B cell (primary cell): ENCODE data around the gene COG2.

Experiments used
- CTCF ChIP-seq: fragments of 200-600 bp; IDR thresholded peaks from one replicate; pipeline ENCODE4 v1.8.0; 2022; ENCODE audit warnings: antibody characterized with exemption, mild to moderate bottlenecking
- EZH2 ChIP-seq: IDR thresholded peaks from 2 replicates; pipeline ENCODE4 v1.6.1; 2012; ENCODE audit warnings: borderline replicate concordance, low read depth, mild to moderate bottlenecking, moderate library complexity, low read length; ENCODE audit not compliant: insufficient read depth, poor library complexity, severe bottlenecking

- TF ChIP-seq CTCF (no peak), EZH2 (no peak)
Measured at GRCh38 chr1:230711245-230711644, 69.0 kb downstream of the COG2 start.
